Activated T-helper 2 cell treated with anti-CD3 and anti-CD28 coated beads, Interferon-gamma antibody, Interleukin-2, Interleukin-4, amounts not matched to agents 10 μg/mL and 5 μg/mL and 100 μg/mL, durations not matched to agents 14 hours and 24 hours and 36 hours (primary cell): ENCODE measurements around the gene CALU. TPM values are rescaled to one million over a fixed set of nuclear protein-coding genes. Genes with fewer than 3 reads are reported as not detected.

Experiments
- DNase-seq: peaks from one replicate; pipeline ENCODE4 v3.0.0; 2021; ENCODE audit warnings: low spot score
- H3K27ac Mint-ChIP-seq: one replicate; pipeline ENCODE4 v1.8.0; 2021; ENCODE audit warnings: mixed read lengths
- H3K27me3 Mint-ChIP-seq: one replicate; pipeline ENCODE4 v1.8.0; 2021; ENCODE audit warnings: low read depth, mixed read lengths
- H3K36me3 Mint-ChIP-seq: one replicate; pipeline ENCODE4 v1.8.0; 2021; ENCODE audit warnings: low read depth, mixed read lengths
- H3K4me1 Mint-ChIP-seq: one replicate; pipeline ENCODE4 v1.8.0; 2021; ENCODE audit warnings: low read depth, mixed read lengths
- H3K4me3 Mint-ChIP-seq: one replicate; pipeline ENCODE4 v1.8.0; 2021; ENCODE audit warnings: low read depth, mild to moderate bottlenecking, moderate library complexity, mixed read lengths
- H3K9me3 Mint-ChIP-seq: one replicate; pipeline ENCODE4 v1.8.0; 2021; ENCODE audit warnings: mixed read lengths
- intact Hi-C: fragments of 100-400 bp; cut with micrococcal nuclease; formaldehyde crosslinking; loops from one replicate; pipeline ENCODE4 v1.15.1; 2023
- total RNA-seq: library from RNA; stranded (reverse); gene quantifications from 2 replicates; pipeline ENCODE4 v1.2.3, GENCODE V29; 2022

Gene CALU
- total RNA-seq, 1 donor from 2014 or later, result 57.4 TPM

DNA sequence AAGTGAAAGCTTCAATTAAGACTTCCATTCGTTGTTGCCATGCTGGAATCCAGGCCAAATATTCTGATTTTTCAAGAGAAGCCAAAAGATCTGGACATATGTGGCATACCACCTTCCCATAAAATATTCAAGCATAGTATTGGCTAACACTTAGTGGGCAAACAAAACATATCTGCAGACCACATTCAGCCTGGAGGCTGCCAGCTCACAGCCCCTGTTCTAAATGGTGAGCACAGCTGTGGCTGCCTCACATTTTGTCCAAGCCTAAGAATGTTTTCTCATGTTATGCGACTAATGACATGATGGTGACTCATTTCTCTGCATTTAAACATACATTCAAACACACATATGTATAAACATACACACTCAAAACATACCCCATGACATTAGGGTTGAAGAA is 10.6 kb upstream of the CALU start:
- H3K36me3 Mint-ChIP-seq, result no peaks in the 10 kb centered on the region
- no peak overlapping the region for H3K27ac Mint-ChIP-seq
- no peaks in the 10 kb centered on the region for H3K9me3 Mint-ChIP-seq
- intact Hi-C loops, result no loop called here
- H3K4me3 Mint-ChIP-seq, result no peak overlapping the region
- H3K27me3 Mint-ChIP-seq, result peaks cover 25% of the 10 kb centered on the region
- DNase-seq, result no peak
- no peaks in the 10 kb centered on the region for H3K4me1 Mint-ChIP-seq

GRCh38 chr7:128729494-128729893 is 9.7 kb upstream of the CALU start:
- no peak for DNase-seq
- Mint-ChIP-seq H3K36me3 (no peaks in the 10 kb centered on the region), H3K4me3 (no peak overlapping the region), H3K9me3 (no peaks in the 10 kb centered on the region), H3K27ac (no peak overlapping the region), H3K4me1 (no peaks in the 10 kb centered on the region), H3K27me3 (peaks cover 22% of the 10 kb centered on the region)
- intact Hi-C loops, result no loop called here

GRCh38 chr7:128731184-128731583 is 8.0 kb upstream of the CALU start:
- no peak for DNase-seq
- Mint-ChIP-seq H3K27me3 (peaks cover 12% of the 10 kb centered on the region), H3K27ac (no peak overlapping the region), H3K4me3 (no peak overlapping the region), H3K9me3 (no peaks in the 10 kb centered on the region), H3K4me1 (no peaks in the 10 kb centered on the region), H3K36me3 (no peaks in the 10 kb centered on the region)
- intact Hi-C loops, result no loop called here

GRCh38 chr7:128732521-128733277 is 6.5 kb upstream of the CALU start:
- no peak for DNase-seq
- Mint-ChIP-seq H3K9me3 (no peaks in the 10 kb centered on the region), H3K4me1 (no peaks in the 10 kb centered on the region), H3K27me3 (peaks cover 12% of the 10 kb centered on the region), H3K36me3 (no peaks in the 10 kb centered on the region), H3K4me3 (no peak overlapping the region), H3K27ac (no peak overlapping the region)
- intact Hi-C loops, result no loop called here

GRCh38 chr7:128733278-128733645 is 5.9 kb upstream of the CALU start:
- Mint-ChIP-seq H3K4me1 (peaks cover 4% of the 10 kb centered on the region), H3K27ac (no peak overlapping the region), H3K9me3 (no peaks in the 10 kb centered on the region), H3K4me3 (no peak overlapping the region), H3K27me3 (peaks cover 12% of the 10 kb centered on the region), H3K36me3 (no peaks in the 10 kb centered on the region)
- no peak for DNase-seq
- intact Hi-C loops, result no loop called here

- no peaks in the 10 kb centered on the region for H3K9me3 Mint-ChIP-seq
- no peaks in the 10 kb centered on the region for H3K36me3 Mint-ChIP-seq
- H3K4me1 Mint-ChIP-seq, result peaks cover 9% of the 10 kb centered on the region
- peaks cover 12% of the 10 kb centered on the region for H3K27me3 Mint-ChIP-seq
- intact Hi-C loops, result loop anchor here (5.0 kb wide), 1 partner anchor 57 kb away; the partner anchor contains the start of gene CCDC136
- no peak overlapping the region for H3K4me3 Mint-ChIP-seq
- no peak overlapping the region for H3K27ac Mint-ChIP-seq
- DNase-seq, result no peak
These were observed 4.3 kb upstream of the CALU start for GRCh38 chr7:128734890-128735289.

DNA sequence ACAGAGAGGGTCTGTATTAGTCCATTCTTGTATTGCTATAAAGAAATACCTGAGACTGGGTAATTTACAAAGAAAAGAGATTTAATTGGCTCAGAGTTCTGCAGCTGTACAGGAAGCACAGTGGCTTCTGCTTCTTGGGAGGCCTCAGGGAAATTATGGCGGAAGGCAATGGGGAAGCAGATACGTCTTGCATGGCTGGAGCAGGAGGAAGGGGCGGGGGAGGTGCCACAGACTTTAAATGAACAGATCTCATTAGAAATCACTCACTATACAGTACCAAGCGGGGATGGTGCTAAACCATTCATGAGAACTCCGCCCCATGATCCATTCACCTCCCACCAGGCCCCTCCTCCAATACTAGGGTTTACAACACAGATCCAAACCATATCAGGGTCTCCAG is 3.7 kb upstream of the CALU start:
- H3K4me3 Mint-ChIP-seq, result no peak overlapping the region
- no peak for DNase-seq
- H3K27me3 Mint-ChIP-seq, result peaks cover 12% of the 10 kb centered on the region
- H3K4me1 Mint-ChIP-seq, result peaks cover 13% of the 10 kb centered on the region
- H3K36me3 Mint-ChIP-seq, result no peaks in the 10 kb centered on the region
- intact Hi-C loops, result loop anchor here (5.0 kb wide), 1 partner anchor 57 kb away; the partner anchor contains the start of gene CCDC136
- H3K9me3 Mint-ChIP-seq, result no peaks in the 10 kb centered on the region
- no peak overlapping the region for H3K27ac Mint-ChIP-seq

DNA sequence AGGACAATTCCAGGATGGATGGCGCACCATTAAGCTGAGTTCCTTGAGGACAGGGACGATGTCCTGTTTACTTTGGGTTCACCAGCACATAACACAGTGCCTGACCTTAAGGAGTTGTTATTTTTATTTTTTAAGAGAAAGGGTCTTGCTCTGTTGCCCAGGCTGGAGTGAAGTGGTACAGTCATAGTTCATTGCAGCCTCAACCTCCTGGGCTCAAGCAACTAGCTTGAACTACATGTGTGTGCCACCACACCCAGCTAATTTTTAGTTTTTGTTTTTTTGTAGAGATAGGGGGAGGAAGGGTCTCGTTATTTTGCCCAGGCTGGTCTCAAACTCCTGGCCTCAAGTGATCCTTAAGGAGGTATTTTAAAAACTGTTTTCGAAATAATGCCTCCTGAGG is 1.7 kb upstream of the CALU start:
- intact Hi-C loops, result loop anchor here (5.0 kb wide), 1 partner anchor 55 kb away; the partner anchor contains the start of gene CCDC136
- Mint-ChIP-seq H3K4me1 (peaks cover 26% of the 10 kb centered on the region), H3K36me3 (peaks cover 14% of the 10 kb centered on the region), H3K9me3 (no peaks in the 10 kb centered on the region), H3K27ac (no peak overlapping the region), H3K27me3 (peaks cover 3% of the 10 kb centered on the region), H3K4me3 (no peak overlapping the region)
- DNase-seq, result no peak

DNA sequence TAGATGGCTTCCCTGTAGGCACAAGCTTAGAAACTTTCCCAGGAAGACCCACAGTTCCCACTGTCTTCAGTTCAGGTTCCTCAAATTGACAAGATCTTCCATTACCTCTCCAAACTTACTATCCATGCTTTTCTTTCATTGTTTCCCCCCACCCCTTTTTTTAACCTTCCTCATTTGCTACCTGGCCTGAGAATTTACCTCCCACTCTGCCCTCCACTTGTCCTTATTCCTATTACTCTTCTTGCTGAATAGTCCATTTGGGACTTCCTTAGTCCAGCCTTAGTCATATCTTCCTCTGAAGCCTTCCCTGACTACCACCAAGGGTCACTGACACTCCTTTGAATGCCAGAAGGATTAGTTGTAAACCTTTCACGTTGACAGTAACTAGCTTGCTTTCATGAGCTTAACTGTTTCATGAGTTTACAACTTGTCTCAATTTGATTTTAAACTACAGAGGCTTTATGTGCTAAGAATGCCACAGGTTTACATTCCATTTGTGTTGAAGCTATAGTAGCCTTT is 1.2 kb upstream of the CALU start:
- no peaks in the 10 kb centered on the region for H3K9me3 Mint-ChIP-seq
- H3K27me3 Mint-ChIP-seq, result peaks cover 3% of the 10 kb centered on the region
- no peak for DNase-seq
- intact Hi-C loops, result loop anchor here (2.0 to 5.0 kb wide), 2 partner anchors 54 to 125 kb away; partner anchors contain the start of genes ATP6V1F and CCDC136
- peaks cover 14% of the 10 kb centered on the region for H3K36me3 Mint-ChIP-seq
- peak overlapping the region; percentile 98 for H3K4me3 Mint-ChIP-seq
- no peak overlapping the region for H3K27ac Mint-ChIP-seq
- peaks cover 27% of the 10 kb centered on the region for H3K4me1 Mint-ChIP-seq

DNA sequence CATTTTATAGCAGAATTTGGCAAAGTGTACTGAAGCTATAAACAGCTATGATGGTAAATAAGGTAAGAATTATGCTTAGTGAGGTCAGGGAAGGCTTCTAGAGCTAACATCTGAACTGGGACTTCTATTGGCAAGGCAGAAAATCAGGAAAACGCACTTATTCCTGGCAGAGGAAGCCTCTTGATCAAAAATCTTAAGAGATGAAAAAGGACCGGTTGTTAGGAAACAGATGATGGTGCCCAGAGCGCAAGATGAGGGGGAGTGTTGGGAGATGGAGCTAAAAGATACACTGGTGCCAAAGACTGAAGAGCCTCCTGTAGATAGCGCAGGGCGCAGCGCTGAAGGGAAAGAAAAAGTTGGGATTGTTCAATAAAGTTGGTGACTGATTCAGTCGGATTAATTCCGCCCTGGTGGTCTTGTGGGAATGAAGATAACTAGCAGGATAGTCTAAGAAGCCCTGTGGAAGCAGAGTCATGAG is 550 bp upstream of the CALU start:
- peaks cover 3% of the 10 kb centered on the region for H3K27me3 Mint-ChIP-seq
- peak overlapping the region; percentile 98 for H3K4me3 Mint-ChIP-seq
- peaks cover 30% of the 10 kb centered on the region for H3K4me1 Mint-ChIP-seq
- H3K36me3 Mint-ChIP-seq, result peaks cover 17% of the 10 kb centered on the region
- intact Hi-C loops, result loop anchor here (2.0 to 5.0 kb wide), 2 partner anchors 54 to 124 kb away; partner anchors contain the start of genes ATP6V1F and CCDC136
- H3K27ac Mint-ChIP-seq, result peak overlapping the region; percentile 95
- peak; percentile 14 for DNase-seq
- no peaks in the 10 kb centered on the region for H3K9me3 Mint-ChIP-seq

GRCh38 chr7:128739990-128740682 is 977 bp downstream of the CALU start:
- peak overlapping the region; percentile 95 for H3K27ac Mint-ChIP-seq
- peaks cover 3% of the 10 kb centered on the region for H3K27me3 Mint-ChIP-seq
- peak overlapping the region; percentile 98 for H3K4me3 Mint-ChIP-seq
- DNase-seq, result no peak
- H3K9me3 Mint-ChIP-seq, result no peaks in the 10 kb centered on the region
- H3K36me3 Mint-ChIP-seq, result peaks cover 24% of the 10 kb centered on the region
- H3K4me1 Mint-ChIP-seq, result peaks cover 36% of the 10 kb centered on the region
- intact Hi-C loops, result loop anchor here (2.0 to 5.0 kb wide), 2 partner anchors 52 to 123 kb away; partner anchors contain the start of genes ATP6V1F and CCDC136

DNA sequence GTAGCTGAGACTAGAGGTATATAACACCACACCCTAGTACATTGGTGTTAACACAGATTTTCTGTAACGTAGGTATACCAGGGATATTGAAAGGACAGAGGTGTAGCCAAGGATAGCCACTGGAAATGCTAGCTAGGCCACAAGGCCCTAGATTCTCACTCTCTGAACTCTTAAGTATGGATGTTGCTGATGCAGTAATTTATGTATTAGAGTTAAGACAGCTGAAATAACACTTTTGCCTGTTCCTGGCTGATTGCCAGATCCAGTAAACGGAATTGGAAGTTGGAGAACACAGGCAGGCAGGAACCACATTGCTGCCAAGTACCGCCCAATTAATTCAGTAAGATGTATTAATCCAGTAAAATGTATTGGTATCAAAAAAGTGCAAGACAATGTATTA is 1.8 kb downstream of the CALU start:
- H3K4me1 Mint-ChIP-seq, result peaks cover 36% of the 10 kb centered on the region
- H3K36me3 Mint-ChIP-seq, result peaks cover 29% of the 10 kb centered on the region
- H3K4me3 Mint-ChIP-seq, result no peak overlapping the region
- no peaks in the 10 kb centered on the region for H3K9me3 Mint-ChIP-seq
- no peak overlapping the region for H3K27ac Mint-ChIP-seq
- peaks cover 3% of the 10 kb centered on the region for H3K27me3 Mint-ChIP-seq
- intact Hi-C loops, result no loop called here
- no peak for DNase-seq

DNA sequence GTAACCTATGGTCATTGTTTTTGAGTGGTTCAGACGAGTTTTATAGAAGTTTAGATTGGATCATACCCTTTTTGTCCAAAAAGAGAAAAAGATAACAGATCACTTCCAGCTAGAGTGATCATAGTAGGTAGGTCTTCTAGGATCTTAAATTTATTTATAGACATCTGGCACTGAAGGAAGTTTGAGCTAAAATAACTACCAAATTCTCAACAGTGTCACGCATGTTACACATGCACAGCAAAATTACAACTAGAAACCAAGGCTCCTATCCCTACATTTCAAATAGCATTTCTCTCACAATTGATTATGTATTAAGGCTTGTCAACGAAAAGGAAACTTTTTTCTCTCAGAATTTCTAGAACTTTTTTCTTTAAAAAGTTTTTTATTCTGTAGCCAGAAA is 2.3 kb downstream of the CALU start:
- intact Hi-C loops, result no loop called here
- H3K27ac Mint-ChIP-seq, result no peak overlapping the region
- peaks cover 29% of the 10 kb centered on the region for H3K36me3 Mint-ChIP-seq
- DNase-seq, result no peak
- peaks cover 36% of the 10 kb centered on the region for H3K4me1 Mint-ChIP-seq
- no peaks in the 10 kb centered on the region for H3K9me3 Mint-ChIP-seq
- H3K27me3 Mint-ChIP-seq, result peaks cover 3% of the 10 kb centered on the region
- H3K4me3 Mint-ChIP-seq, result no peak overlapping the region
